T47D (cell line): Measurements from ENCODE around the gene PAX4.
A peak's percentile ranks its signal among the peaks of the same experiment; 100 is the strongest.

Source experiments
- DNase-seq, 2 experiments: peaks; one replicate each; pipeline versions ENCODE4 v3.0.0 to v3.0.0-alpha.2; 2011 to 2012; ENCODE audit warnings: low read depth in 1 of 2, low spot score in 1 of 2
- JUND ChIP-seq: IDR thresholded peaks from 2 replicates; pipeline ENCODE4 v1.6.1; 2012; ENCODE audit warnings: low read depth
- in situ Hi-C: cut with HindIII; loops from 2 replicates; pipeline ENCODE4 v1.10.0; 2016; ENCODE audit warnings: low sequenced_read_pairs, low pct_unique_long_range_greater_than_20kb

PAX4 gene

GRCh38 chr7:127566242-127566641, 51.7 kb downstream of the PAX4 start:
- peak in 1 of 2 experiments; percentile 13 for DNase-seq
- no peak for TF ChIP-seq JUND
- in situ Hi-C loops: no loop called here
